ENCODE data around the gene DNTTIP2. TPM values are rescaled to one million over a fixed set of nuclear protein-coding genes. Genes with fewer than 3 reads are reported as not detected.

The DNTTIP2 gene
- total RNA-seq (2022; extraction: Qiagen RNA extraction), result 34.9 to 43.2 TPM (median 36.9 TPM) in 5 replicates

GRCh38 chr1:93878889-93879586 lies at the start of gene DNTTIP2:
DNTTIP2 (minus strand) TSS chr1:93879206; CDS start chr1:93879148, 58 bp downstream.

GRCh38 chr1:93909146-93910050 lies 30.4 kb upstream of the DNTTIP2 start, which contains the start of gene GCLM:
GCLM (minus strand) TSS chr1:93909430; CDS start chr1:93909163, 267 bp downstream.

Other genes starting within 250 kb of the DNTTIP2 start
- 70.9 to 87.8 TPM (median 76.2 TPM) in 5 replicates for gene BCAR3, start 197.4 kb downstream of the DNTTIP2 start, total RNA-seq (2022; extraction: Qiagen RNA extraction)
- gene GCLM, start 30.2 kb upstream of the DNTTIP2 start, total RNA-seq (2022; extraction: Qiagen RNA extraction), result 71.3 to 84.9 TPM (median 78.4 TPM) in 5 replicates
- 0.08 to 0.17 TPM (median 0.11 TPM) in 5 replicates for gene ABCA4, start 241.9 kb upstream of the DNTTIP2 start, total RNA-seq (2022; extraction: Qiagen RNA extraction)

Measured in A549 treated with AZD2906 at 1 μM for 4 hours (cell line).